Endothelial cell (in vitro differentiated cells): Measurements from ENCODE around the gene AAGAB. TPM values are rescaled to one million over a fixed set of nuclear protein-coding genes. Genes with fewer than 3 reads are reported as not detected.

Experiments
- DNase-seq: peaks from one replicate; pipeline ENCODE4 v3.0.0; 2021; ENCODE audit warnings: low spot score
- H3K27ac Mint-ChIP-seq: one replicate; pipeline ENCODE4 v1.8.0; 2021; ENCODE audit warnings: mixed read lengths, inconsistent platforms; ENCODE audit not compliant: unreplicated experiment
- H3K27me3 Mint-ChIP-seq: one replicate; pipeline ENCODE4 v1.8.0; 2021; ENCODE audit warnings: mild to moderate bottlenecking, moderate library complexity, mixed read lengths, inconsistent platforms; ENCODE audit not compliant: unreplicated experiment
- H3K36me3 Mint-ChIP-seq: one replicate; pipeline ENCODE4 v1.8.0; 2021; ENCODE audit warnings: mild to moderate bottlenecking, low read depth, mixed read lengths, inconsistent platforms; ENCODE audit not compliant: unreplicated experiment
- H3K4me1 Mint-ChIP-seq: one replicate; pipeline ENCODE4 v1.8.0; 2021; ENCODE audit warnings: mild to moderate bottlenecking, mixed read lengths, inconsistent platforms; ENCODE audit not compliant: unreplicated experiment
- H3K4me3 Mint-ChIP-seq: one replicate; pipeline ENCODE4 v1.8.0; 2021; ENCODE audit warnings: mild to moderate bottlenecking, mixed read lengths, inconsistent platforms; ENCODE audit not compliant: unreplicated experiment
- H3K9me3 Mint-ChIP-seq: one replicate; pipeline ENCODE4 v1.8.0; 2021; ENCODE audit warnings: mixed read lengths, inconsistent platforms; ENCODE audit not compliant: unreplicated experiment
- total RNA-seq: library from RNA; stranded (reverse); fragmentation: NEBNext Ultra II Directional; extraction: Animal tissue kit (Norgen Biotek cat#: 25700); gene quantifications from one replicate; pipeline ENCODE4 v1.2.1, GENCODE V29; 2021; ENCODE audit not compliant: unreplicated experiment
- TF ChIP-seq, protein P1 (sequence below): fragments of 200-600 bp; sonication (generic); IDR thresholded peaks from one replicate; pipeline ENCODE4 v1.5.0; 2021; ENCODE audit warnings: antibody characterized with exemption; ENCODE audit not compliant: unreplicated experiment

Gene AAGAB
- total RNA-seq, 1 donor from 2014 or later = 40.6 TPM

DNA sequence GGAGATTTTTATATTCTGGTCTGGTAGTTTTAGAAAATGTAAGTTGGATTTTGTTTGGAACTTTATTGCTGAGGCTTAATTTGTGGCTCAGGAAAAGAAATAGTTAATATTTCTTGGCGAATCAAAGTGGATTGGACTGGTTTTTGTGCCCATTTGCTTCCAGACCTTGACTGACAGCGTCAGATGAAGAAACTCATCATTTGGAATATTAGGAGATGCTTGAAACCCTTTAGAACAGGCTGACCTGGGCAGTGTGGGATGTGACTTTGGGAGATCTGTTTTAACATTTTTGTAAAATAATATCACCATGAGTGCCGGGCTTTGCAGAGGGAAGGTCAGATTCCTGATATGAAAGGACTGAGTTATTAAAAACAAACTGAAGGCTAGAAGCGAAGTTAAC, 83.0 kb downstream of the AAGAB start:
- Mint-ChIP-seq H3K4me3 (no peak overlapping the region), H3K9me3 (no peaks in the 10 kb centered on the region), H3K4me1 (peaks cover 30% of the 10 kb centered on the region), H3K27me3 (peaks cover 7% of the 10 kb centered on the region), H3K27ac (no peak overlapping the region), H3K36me3 (peaks cover 6% of the 10 kb centered on the region)
- DNase-seq = no peak
- TF ChIP-seq, protein P1, sequence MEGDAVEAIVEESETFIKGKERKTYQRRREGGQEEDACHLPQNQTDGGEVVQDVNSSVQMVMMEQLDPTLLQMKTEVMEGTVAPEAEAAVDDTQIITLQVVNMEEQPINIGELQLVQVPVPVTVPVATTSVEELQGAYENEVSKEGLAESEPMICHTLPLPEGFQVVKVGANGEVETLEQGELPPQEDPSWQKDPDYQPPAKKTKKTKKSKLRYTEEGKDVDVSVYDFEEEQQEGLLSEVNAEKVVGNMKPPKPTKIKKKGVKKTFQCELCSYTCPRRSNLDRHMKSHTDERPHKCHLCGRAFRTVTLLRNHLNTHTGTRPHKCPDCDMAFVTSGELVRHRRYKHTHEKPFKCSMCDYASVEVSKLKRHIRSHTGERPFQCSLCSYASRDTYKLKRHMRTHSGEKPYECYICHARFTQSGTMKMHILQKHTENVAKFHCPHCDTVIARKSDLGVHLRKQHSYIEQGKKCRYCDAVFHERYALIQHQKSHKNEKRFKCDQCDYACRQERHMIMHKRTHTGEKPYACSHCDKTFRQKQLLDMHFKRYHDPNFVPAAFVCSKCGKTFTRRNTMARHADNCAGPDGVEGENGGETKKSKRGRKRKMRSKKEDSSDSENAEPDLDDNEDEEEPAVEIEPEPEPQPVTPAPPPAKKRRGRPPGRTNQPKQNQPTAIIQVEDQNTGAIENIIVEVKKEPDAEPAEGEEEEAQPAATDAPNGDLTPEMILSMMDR = no peak

DNA sequence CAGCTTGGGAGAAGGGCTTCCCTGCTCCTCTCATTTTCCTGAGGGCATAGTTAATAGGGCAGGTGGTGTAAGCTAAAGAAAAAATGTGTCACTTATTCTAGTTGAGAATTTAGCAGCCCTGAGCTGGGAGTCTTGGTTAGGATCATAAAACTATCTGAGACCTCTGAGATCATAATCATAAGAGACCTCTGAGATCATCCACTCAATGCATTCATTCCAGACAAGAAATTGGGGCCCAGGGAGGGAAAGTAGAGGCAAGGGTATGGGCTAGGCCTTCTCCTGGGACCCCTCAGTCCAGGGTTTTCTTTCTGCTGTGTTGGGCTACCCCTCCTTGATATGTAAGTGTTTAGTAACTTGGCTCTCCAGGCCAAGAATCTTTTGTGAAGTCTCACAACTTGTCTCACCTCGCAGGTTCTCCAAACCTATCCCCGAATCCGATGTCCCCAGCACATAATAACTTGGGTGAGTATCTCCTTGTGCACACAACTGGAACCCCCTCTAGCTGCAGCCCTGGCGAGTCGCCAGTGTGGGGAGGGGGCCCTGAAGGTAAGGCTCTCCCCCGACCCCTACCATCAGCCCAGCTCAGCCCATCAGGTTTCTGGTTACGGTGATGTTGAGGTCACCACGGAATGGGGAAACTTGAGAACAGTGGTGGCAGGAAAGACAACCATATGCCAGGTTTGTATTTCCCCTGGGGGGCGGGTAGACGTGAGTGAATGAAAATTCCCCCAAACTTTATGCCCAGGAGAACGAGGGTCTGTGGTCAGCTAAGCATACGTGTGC, 84.1 kb downstream of the AAGAB start:
- H3K4me3 Mint-ChIP-seq = no peak overlapping the region
- TF ChIP-seq, protein P1 = no peak
- peaks cover 3% of the 10 kb centered on the region for H3K27me3 Mint-ChIP-seq
- no peak overlapping the region for H3K27ac Mint-ChIP-seq
- H3K4me1 Mint-ChIP-seq = peaks cover 19% of the 10 kb centered on the region
- no peaks in the 10 kb centered on the region for H3K9me3 Mint-ChIP-seq
- peaks cover 6% of the 10 kb centered on the region for H3K36me3 Mint-ChIP-seq
- DNase-seq = no peak

DNA sequence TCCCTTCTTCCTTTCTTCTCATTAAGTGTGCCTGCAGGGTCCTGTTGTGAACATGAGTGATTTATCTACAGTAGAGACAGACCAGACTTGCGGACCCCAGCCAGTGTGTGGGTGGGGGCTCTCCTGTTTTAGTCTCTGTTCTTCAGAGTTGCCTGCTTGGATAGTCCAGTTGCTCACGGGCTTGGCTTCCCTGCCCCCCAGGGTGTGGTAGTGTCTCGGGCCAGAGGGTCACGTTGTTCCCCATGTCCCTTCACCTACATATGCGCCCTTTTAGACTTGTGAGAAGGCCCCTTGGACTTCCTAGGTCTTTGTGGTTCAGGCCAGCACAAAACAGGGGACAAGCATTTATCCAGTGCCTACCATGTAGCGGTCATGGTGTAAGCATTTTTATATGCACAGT, 85.8 kb downstream of the AAGAB start:
- no peak for DNase-seq
- Mint-ChIP-seq H3K4me3 (no peak overlapping the region), H3K9me3 (no peaks in the 10 kb centered on the region), H3K36me3 (peaks cover 6% of the 10 kb centered on the region), H3K27me3 (peaks cover 5% of the 10 kb centered on the region), H3K4me1 (peaks cover 5% of the 10 kb centered on the region), H3K27ac (no peak overlapping the region)
- TF ChIP-seq, protein P1 = no peak

DNA sequence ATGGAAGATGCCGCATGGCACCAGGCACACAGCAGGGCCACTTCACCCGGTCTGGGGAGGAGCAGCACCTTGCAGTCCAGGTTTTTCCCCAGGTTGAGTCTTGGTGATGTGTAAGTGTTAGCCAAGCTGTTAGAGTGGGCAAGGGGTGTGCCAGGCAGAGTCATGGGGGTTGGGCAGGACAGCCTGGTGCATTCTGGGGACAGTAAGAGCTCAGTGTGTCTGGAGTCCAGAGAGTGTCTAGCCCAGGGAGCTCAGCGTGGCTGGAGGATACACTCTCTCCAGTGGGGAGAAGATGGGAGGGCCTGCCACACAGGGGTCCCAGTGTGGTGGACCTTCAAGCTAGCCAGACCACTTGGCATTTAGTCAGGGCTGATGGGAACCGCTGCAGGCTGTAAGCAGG, 87.4 kb downstream of the AAGAB start:
- TF ChIP-seq, protein P1 = no peak
- H3K4me1 Mint-ChIP-seq = peaks cover 4% of the 10 kb centered on the region
- DNase-seq = no peak

DNA sequence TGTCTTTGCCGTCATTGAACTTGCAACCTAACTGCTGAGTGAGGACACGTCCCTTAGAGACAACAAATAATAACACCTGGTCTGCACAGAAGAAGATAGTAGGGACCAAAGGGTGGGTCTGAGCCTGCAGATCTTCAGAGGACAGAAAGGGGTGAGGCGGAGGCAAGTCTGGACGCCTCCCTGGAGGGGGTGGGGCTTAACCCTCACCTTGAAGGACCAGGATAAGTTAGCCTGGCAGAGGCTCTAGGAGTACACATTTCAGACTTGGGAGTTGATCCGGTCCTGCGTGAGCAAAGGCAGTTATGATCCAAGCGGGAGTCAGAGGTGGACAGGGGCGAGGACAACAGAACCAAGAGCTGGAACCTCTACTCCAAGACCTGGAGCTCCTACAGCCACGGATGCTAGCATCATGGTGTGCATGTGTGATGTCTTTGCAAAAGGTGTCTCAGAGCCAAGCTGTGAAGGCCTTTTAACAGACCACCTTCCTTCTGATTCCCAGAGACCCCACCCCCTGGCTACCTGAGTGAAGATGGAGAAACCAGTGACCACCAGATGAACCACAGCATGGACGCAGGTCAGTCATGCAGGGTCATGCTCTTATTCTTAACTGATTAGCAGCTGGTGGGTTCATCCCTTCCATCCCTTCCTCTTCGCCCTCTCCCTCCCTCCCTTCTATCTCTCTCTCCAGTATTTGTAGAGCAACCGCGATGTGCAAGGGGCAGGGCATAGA, 88.0 kb downstream of the AAGAB start:
- no peaks in the 10 kb centered on the region for H3K9me3 Mint-ChIP-seq
- no peak overlapping the region for H3K4me3 Mint-ChIP-seq
- H3K4me1 Mint-ChIP-seq = peaks cover 4% of the 10 kb centered on the region

More for the DNA sequence above, 87.4 kb downstream of the AAGAB start:
- Mint-ChIP-seq H3K9me3 (no peaks in the 10 kb centered on the region), H3K27ac (no peak overlapping the region), H3K4me3 (no peak overlapping the region), H3K36me3 (peaks cover 6% of the 10 kb centered on the region), H3K27me3 (peaks cover 6% of the 10 kb centered on the region)

More for the DNA sequence above, 88.0 kb downstream of the AAGAB start:
- peaks cover 6% of the 10 kb centered on the region for H3K36me3 Mint-ChIP-seq
- DNase-seq = no peak
- TF ChIP-seq, protein P1 = no peak
- no peak overlapping the region for H3K27ac Mint-ChIP-seq
- H3K27me3 Mint-ChIP-seq = peaks cover 6% of the 10 kb centered on the region
